SU-DHL-6 (cell line): ENCODE results near the gene DCAKD.
A peak's percentile ranks its signal among the peaks of the same experiment; 100 is the strongest.

Experiments used
- H2AFZ ChIP-seq: fragments of 200-600 bp; sonication (generic); 2 replicates; pipeline ENCODE4 v1.6.1; 2014; ENCODE audit warnings: low read depth, mild to moderate bottlenecking, moderate library complexity, mixed read lengths, antibody characterized with exemption, low read length; ENCODE audit not compliant: severe bottlenecking
- H3F3A ChIP-seq: fragments of 200-600 bp; shearing (Covaris generic); 2 replicates; pipeline ENCODE4 v1.6.0; 2016; ENCODE audit warnings: antibody characterized with exemption, mild to moderate bottlenecking; ENCODE audit not compliant: insufficient read depth
- H3K27ac ChIP-seq: fragments of 200-600 bp; sonication (generic); 2 replicates; pipeline ENCODE4 v1.5.1; 2016; ENCODE audit warnings: low read depth, mild to moderate bottlenecking, low read length, moderate library complexity, mixed read lengths
- H3K27me3 ChIP-seq: fragments of 200-600 bp; sonication (generic), shearing (Covaris generic); 2 replicates; pipeline ENCODE4 v1.6.0; 2014; ENCODE audit warnings: mild to moderate bottlenecking, low read length
- H3K36me3 ChIP-seq: fragments of 200-600 bp; sonication (generic); 2 replicates; pipeline ENCODE4 v1.6.1; 2014; ENCODE audit warnings: mild to moderate bottlenecking, low read length, mixed read lengths
- H3K4me2 ChIP-seq: fragments of 300-600, 200-600 bp; shearing (Covaris generic), sonication (generic); 2 replicates; pipeline ENCODE4 v1.6.0; 2014; ENCODE audit warnings: low read length, low read depth, mild to moderate bottlenecking; ENCODE audit not compliant: poor library complexity, severe bottlenecking
- H3K4me3 ChIP-seq: fragments of 200-600 bp; sonication (generic); 2 replicates; pipeline ENCODE4 v1.5.1; 2014; ENCODE audit warnings: antibody characterized with exemption, low read length, mild to moderate bottlenecking, mixed read lengths; ENCODE audit not compliant: insufficient read depth, poor library complexity, severe bottlenecking
- H3K79me2 ChIP-seq: fragments of 200-600 bp; sonication (generic); 2 replicates; pipeline ENCODE4 v1.6.1; 2014; ENCODE audit warnings: mild to moderate bottlenecking, low read length, moderate library complexity; ENCODE audit not compliant: insufficient read depth
- H3K9ac ChIP-seq: fragments of 200-600 bp; sonication (generic); 2 replicates; pipeline ENCODE4 v1.7.0; 2014; ENCODE audit warnings: mild to moderate bottlenecking, low read length
- H3K9me2 ChIP-seq: fragments of 200-600 bp; sonication (generic); replicated peaks from 2 replicates; pipeline ENCODE4 v1.6.1; 2014; ENCODE audit warnings: low read length; ENCODE audit not compliant: insufficient read depth
- H3K9me3 ChIP-seq: fragments of 200-600 bp; sonication (generic); 2 replicates; pipeline ENCODE4 v1.6.1; 2014; ENCODE audit warnings: low read length, mixed read lengths; ENCODE audit not compliant: insufficient read depth
- H4K20me1 ChIP-seq: fragments of 200-600 bp; sonication (generic); 2 replicates; pipeline ENCODE4 v1.6.1; 2014; ENCODE audit warnings: low read depth, mild to moderate bottlenecking, antibody characterized with exemption, low read length, moderate library complexity, mixed read lengths
- CTCF ChIP-seq: fragments of 200-600 bp; sonication (generic); IDR thresholded peaks from one replicate; pipeline ENCODE4 v1.5.1; 2017; ENCODE audit warnings: antibody characterized with exemption, mild to moderate bottlenecking, low read length, moderate library complexity; ENCODE audit not compliant: insufficient read depth, poor library complexity, severe bottlenecking
- EZH2phosphoT487 ChIP-seq: fragments of 200-600 bp; sonication (generic), shearing (Covaris generic); conservative IDR thresholded peaks from 2 replicates; pipeline ENCODE4 v1.6.1; 2018; ENCODE audit warnings: mild to moderate bottlenecking, antibody characterized with exemption, low read length, moderate library complexity, mixed read lengths

DCAKD gene

GRCh38 chr17:45016823-45017222 is 34.6 kb downstream of the DCAKD start:
- no peaks in the 10 kb centered on the region for H4K20me1 ChIP-seq
- H3K4me3 ChIP-seq, result no peak overlapping the region
- no peak overlapping the region for H2AFZ ChIP-seq
- no peak overlapping the region for H3K9ac ChIP-seq
- H3K27me3 ChIP-seq, result no peaks in the 10 kb centered on the region
- H3K79me2 ChIP-seq, result no peaks in the 10 kb centered on the region
- no peaks in the 10 kb centered on the region for H3K9me3 ChIP-seq
- H3K27ac ChIP-seq, result no peak overlapping the region
- no peaks in the 10 kb centered on the region for H3K9me2 ChIP-seq
- no peaks in the 10 kb centered on the region for H3K36me3 ChIP-seq
- TF ChIP-seq CTCF, result peak; percentile 15
- TF ChIP-seq EZH2phosphoT487, result no peak
- no peaks in the 10 kb centered on the region for H3F3A ChIP-seq
- no peak overlapping the region for H3K4me2 ChIP-seq

GRCh38 chr17:45016237-45016636 is 35.2 kb downstream of the DCAKD start:
- Histone ChIP-seq H3K9ac (no peak overlapping the region), H3K4me3 (no peak overlapping the region), H3K27ac (no peak overlapping the region), H3K36me3 (no peaks in the 10 kb centered on the region), H3K9me2 (no peaks in the 10 kb centered on the region), H3K9me3 (no peaks in the 10 kb centered on the region), H4K20me1 (no peaks in the 10 kb centered on the region), H3K27me3 (no peaks in the 10 kb centered on the region), H3K79me2 (no peaks in the 10 kb centered on the region), H3K4me2 (no peak overlapping the region), H2AFZ (no peak overlapping the region), H3F3A (no peaks in the 10 kb centered on the region)
- TF ChIP-seq EZH2phosphoT487 (no peak), CTCF (no peak)

GRCh38 chr17:45013021-45013997 is 38.1 kb downstream of the DCAKD start:
- Histone ChIP-seq H3K4me3 (no peak overlapping the region), H3K9ac (no peak overlapping the region), H3K9me3 (no peaks in the 10 kb centered on the region), H3K4me2 (no peak overlapping the region), H2AFZ (no peak overlapping the region), H3K27ac (no peak overlapping the region), H4K20me1 (no peaks in the 10 kb centered on the region), H3K36me3 (no peaks in the 10 kb centered on the region), H3K9me2 (no peaks in the 10 kb centered on the region), H3K27me3 (no peaks in the 10 kb centered on the region), H3F3A (no peaks in the 10 kb centered on the region), H3K79me2 (no peaks in the 10 kb centered on the region)
- TF ChIP-seq CTCF (no peak), EZH2phosphoT487 (no peak)
